AG09309 (cell line): ENCODE measurements around the gene LHX2.

Experiments
- DNase-seq: peaks from one replicate; pipeline ENCODE4 v3.0.0-alpha.2; 2010; ENCODE audit warnings: low read depth
- H3K4me3 ChIP-seq: 2 replicates; pipeline ENCODE4 v1.5.1; 2011; ENCODE audit warnings: mild to moderate bottlenecking, low read depth, low read length, moderate library complexity; ENCODE audit not compliant: control insufficient read depth
- CTCF ChIP-seq: IDR thresholded peaks from 2 replicates; pipeline ENCODE4 v1.5.1; 2011; ENCODE audit warnings: mild to moderate bottlenecking, low read depth, low read length, inconsistent platforms; ENCODE audit not compliant: insufficient read depth, control insufficient read depth; ENCODE audit errors: missing control alignments

LHX2 gene

GRCh38 chr9:124021385-124021769, 9.8 kb downstream of the LHX2 start:
- no peak for DNase-seq
- no peak for TF ChIP-seq CTCF
- no peak overlapping the region for H3K4me3 ChIP-seq

DNA sequence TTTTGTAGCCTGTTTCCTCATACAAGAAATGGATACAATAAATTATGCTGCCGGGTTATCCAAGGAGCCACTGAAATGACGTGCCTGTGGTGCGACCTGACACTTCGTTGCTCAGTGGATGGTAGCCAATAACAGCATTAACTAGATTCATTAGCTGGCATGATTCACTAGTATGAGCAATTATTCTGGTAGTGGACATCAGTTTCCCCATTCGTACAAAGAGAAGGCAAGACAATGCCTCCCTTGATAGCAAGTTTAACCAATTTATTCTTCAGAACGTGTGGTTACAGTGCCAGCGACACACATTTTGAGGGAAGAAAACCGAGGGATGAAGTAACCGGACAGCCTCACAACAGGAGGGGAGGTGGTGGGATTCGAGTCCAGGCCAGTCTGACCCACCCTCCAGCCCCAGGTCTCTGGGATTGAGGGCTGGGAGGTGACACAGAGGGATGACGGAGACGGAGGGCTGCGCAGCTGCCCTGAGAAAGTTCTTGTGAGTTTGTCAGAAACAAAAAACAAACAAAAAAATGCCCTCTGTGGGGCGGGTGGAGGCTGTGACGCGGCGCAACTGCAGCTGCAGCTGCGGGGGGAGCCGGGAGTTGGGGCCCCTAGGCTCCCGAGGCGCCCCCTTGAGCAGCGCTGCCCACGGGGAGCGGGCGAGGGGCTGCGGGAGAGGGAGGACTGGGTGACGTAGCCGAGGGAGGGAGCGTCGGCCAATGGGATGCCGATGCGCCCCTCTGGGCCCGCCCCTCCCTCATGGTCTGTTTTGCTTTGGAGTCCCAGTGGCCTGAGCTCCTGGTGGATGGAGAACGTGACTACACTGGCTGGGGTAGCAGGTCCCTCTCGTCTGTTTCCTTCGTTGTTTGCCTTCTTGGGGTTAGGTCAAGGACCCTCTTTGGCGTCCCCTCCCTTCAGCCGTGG, 10.9 kb downstream of the LHX2 start:
- no peak for DNase-seq
- no peak for TF ChIP-seq CTCF
- no peak overlapping the region for H3K4me3 ChIP-seq

GRCh38 chr9:124024107-124024506, 12.5 kb downstream of the LHX2 start:
- DNase-seq: no peak
- H3K4me3 ChIP-seq: no peak overlapping the region
- no peak for TF ChIP-seq CTCF

- DNase-seq: no peak
- H3K4me3 ChIP-seq: no peak overlapping the region
- no peak for TF ChIP-seq CTCF
These were observed 18.0 kb downstream of the LHX2 start for GRCh38 chr9:124029617-124030016.

GRCh38 chr9:124030969-124031451, 19.4 kb downstream of the LHX2 start:
- H3K4me3 ChIP-seq: peak overlapping the region; percentile 66
- no peak for TF ChIP-seq CTCF
- peak; percentile 85 for DNase-seq

DNA sequence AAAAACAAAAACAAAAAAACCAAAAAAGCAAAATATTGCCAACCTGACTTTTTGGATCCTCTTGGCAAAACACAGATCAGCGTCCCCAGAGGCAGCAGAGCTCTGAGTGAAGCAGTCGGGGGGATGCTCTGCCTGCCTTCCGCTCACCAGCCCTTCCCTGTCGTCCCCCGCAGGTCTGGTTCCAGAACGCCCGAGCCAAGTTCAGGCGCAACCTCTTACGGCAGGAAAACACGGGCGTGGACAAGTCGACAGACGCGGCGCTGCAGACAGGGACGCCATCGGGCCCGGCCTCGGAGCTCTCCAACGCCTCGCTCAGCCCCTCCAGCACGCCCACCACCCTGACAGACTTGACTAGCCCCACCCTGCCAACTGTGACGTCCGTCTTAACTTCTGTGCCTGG, 20.7 kb downstream of the LHX2 start:
- H3K4me3 ChIP-seq: no peak overlapping the region
- TF ChIP-seq CTCF: no peak
- no peak for DNase-seq

- no peak for TF ChIP-seq CTCF
- no peak for DNase-seq
- H3K4me3 ChIP-seq: no peak overlapping the region
These were observed 21.8 kb downstream of the LHX2 start for GRCh38 chr9:124033348-124033747.
